ENCODE results near the gene NT5E. TPM values are rescaled to one million over a fixed set of nuclear protein-coding genes. Genes with fewer than 3 reads are reported as not detected.

The NT5E gene
- total RNA-seq, 2 donors from 2014 or later, result 6.2 to 13.1 TPM

DNA sequence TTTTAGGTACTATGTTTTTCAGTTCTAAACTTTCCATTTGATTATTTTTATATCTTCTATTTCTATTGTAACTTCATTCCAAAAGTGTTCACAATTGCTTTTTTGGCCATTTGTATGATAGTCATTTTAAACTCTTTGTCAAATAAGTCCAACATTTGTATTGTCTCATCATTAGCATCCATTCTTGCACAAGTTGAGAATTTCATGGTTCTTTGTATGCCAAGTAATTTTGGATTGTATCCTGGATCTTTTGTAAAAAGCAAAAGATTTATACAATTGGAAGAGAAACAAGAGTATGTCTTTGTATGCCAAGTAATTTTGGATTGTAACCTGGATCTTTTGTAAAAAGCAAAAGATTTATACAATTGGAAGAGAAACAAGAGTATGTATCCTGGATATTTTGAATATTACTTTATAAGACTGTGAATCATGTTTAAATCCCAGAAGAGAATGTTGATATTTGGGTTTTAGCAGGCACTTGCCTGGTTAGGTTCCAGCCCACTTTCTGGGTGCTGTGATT is 36.9 kb upstream of the NT5E start:
- DNase-seq (no peak), ATAC-seq (replicated peaks in 1 of 2) (no peak)
- Mint-ChIP-seq H3K27me3 (ENCODE audit: low read depth) (peaks cover under 1% of the 10 kb centered on the region), H3K36me3 (ENCODE audit: insufficient read depth in 2 of 2) (no peaks in the 10 kb centered on the region), H3K4me1 (ENCODE audit: low read depth) (peaks cover 19% of the 10 kb centered on the region), H3K27ac (no peak overlapping the region), H3K9me3 (no peaks in the 10 kb centered on the region), H3K4me3 (no peak overlapping the region)

DNA sequence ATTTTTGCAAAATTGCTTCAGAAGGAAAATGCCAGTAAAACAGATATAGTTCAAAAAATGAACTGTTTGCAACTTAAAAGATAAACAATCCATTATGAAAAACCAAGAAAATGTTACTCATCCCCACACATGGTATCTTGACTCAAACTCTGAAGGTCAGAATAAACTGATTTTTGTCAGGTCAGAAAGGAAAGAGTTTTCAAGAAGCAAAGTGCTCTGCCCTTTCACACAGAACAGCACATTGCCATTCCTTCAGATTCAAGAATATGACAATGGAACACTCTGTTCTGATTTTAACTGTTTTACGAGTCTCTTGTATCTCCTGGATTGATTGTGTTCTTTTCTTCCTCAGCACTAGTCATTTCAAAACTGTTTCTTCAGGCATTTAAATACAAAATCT is 33.8 kb upstream of the NT5E start:
- ATAC-seq (replicated peaks in 1 of 2) (peak in 1 of 2 donors; percentile 30), DNase-seq (no peak)
- Mint-ChIP-seq H3K27me3 (ENCODE audit: low read depth) (peaks cover 8% of the 10 kb centered on the region), H3K4me1 (ENCODE audit: low read depth) (peaks cover 19% of the 10 kb centered on the region), H3K36me3 (ENCODE audit: insufficient read depth in 2 of 2) (no peaks in the 10 kb centered on the region), H3K27ac (no peak overlapping the region), H3K4me3 (peak overlapping the region in 1 of 2 donors; percentile 31), H3K9me3 (no peaks in the 10 kb centered on the region)

DNA sequence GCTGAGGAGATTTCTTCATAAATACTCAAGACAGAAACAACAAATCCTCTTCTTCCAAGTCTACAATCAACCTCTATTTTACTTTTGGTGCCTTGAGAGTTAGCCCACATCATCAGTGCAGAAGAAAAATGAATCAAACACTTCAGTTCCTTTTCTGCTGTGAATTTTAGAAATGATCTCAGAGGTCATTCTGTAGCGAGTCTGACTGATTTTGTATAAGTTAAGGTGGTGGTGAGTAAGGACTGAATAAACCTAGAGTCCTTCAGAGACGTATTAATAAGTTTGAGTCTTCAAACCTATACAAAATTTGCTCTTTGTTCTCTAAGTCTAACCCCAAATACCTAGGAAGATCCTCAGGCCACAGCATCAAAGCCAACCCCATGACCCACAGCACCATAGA is 33.1 kb upstream of the NT5E start:
- peak overlapping the region in 1 of 2 donors; percentile 32 for H3K4me3 Mint-ChIP-seq
- H3K36me3 Mint-ChIP-seq (ENCODE audit: insufficient read depth in 2 of 2), result no peaks in the 10 kb centered on the region
- DNase-seq (no peak), ATAC-seq (replicated peaks in 1 of 2) (no peak)
- no peak overlapping the region for H3K27ac Mint-ChIP-seq
- peaks cover 19% of the 10 kb centered on the region for H3K4me1 Mint-ChIP-seq (ENCODE audit: low read depth)
- H3K27me3 Mint-ChIP-seq (ENCODE audit: low read depth), result peaks cover 8% of the 10 kb centered on the region
- H3K9me3 Mint-ChIP-seq, result no peaks in the 10 kb centered on the region

DNA sequence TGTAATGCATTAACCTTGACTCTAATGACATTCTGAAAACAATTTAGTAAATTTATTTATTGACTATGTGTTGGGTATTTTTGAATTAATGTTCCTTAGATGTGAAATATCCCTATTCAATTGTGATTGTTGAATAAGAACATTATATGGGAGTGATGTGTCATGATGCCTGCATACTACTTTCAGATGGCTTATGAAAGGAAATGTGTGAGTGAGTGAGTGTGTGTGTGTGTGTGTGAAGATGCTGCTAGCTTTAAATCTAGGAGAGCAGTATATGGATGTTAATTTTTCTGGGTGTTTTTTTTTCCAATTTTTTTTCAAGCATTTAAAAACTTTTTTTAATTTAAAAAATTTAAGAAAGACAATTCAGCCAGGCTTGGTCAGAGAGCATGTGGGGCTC is 32.5 kb upstream of the NT5E start:
- Mint-ChIP-seq H3K27me3 (ENCODE audit: low read depth) (peaks cover 8% of the 10 kb centered on the region), H3K27ac (no peak overlapping the region), H3K4me1 (ENCODE audit: low read depth) (peaks cover 19% of the 10 kb centered on the region), H3K9me3 (no peaks in the 10 kb centered on the region), H3K36me3 (ENCODE audit: insufficient read depth in 2 of 2) (no peaks in the 10 kb centered on the region), H3K4me3 (no peak overlapping the region)
- DNase-seq (no peak), ATAC-seq (replicated peaks in 1 of 2) (no peak)

DNA sequence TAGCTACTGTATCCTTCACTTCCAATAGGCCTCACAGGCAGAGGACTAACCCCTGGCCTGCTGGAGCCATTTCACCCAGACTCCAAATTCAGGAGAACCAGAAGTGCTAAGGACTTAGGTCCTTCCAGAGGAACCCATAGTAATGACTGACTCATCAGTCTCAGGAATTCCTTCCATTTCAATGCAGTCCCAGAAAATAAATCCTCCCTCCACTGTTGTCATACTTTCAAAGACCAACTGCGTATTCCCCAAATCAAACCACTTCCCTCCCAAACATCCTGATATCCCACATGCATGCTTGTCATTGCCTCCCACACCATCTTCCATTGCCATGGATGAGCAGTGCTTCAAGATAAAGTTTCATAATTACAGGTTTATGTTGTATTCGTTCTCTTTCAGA is 31.8 kb upstream of the NT5E start:
- no peaks in the 10 kb centered on the region for H3K9me3 Mint-ChIP-seq
- ATAC-seq (replicated peaks in 1 of 2) (no peak), DNase-seq (no peak)
- H3K36me3 Mint-ChIP-seq (ENCODE audit: insufficient read depth in 2 of 2), result no peaks in the 10 kb centered on the region
- no peak overlapping the region for H3K4me3 Mint-ChIP-seq
- no peak overlapping the region for H3K27ac Mint-ChIP-seq
- H3K4me1 Mint-ChIP-seq (ENCODE audit: low read depth), result peaks cover 19% of the 10 kb centered on the region
- H3K27me3 Mint-ChIP-seq (ENCODE audit: low read depth), result peaks cover 8% of the 10 kb centered on the region

DNA sequence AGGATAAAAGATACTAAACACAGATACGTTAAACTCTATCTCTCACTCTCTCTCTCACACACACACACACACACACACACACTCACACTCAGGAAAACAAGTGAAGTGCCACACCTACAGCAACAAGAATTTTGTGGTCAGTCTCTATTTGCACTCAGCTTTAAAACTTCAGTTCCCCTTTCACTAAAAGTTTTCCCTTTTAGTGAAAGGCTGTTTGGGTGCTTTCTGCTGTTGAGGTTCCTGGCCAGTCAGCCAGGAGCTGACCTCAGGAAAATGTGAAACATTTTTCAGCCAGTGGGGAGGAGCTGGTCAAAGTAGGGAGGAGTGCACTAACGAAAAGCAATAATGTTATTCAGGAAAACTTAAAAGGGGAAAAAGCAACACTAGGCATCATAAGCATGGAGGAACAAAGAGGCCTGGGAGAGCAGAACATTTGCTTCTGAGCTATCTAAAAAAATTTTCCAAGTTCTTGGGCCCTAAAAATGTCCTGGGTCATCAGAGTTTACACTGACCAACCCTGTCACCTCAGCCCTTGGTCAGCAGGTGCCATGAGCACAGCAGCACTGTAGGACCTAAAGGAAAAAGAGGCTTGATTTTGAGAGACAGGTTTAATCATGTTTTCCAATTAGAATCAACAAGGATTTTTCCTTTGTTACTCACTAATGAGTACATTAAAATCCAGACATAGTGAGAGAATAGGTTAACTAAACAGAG is 30.7 kb upstream of the NT5E start:
- Mint-ChIP-seq H3K4me3 (no peak overlapping the region), H3K27me3 (ENCODE audit: low read depth) (peaks cover 8% of the 10 kb centered on the region), H3K9me3 (no peaks in the 10 kb centered on the region), H3K36me3 (ENCODE audit: insufficient read depth in 2 of 2) (no peaks in the 10 kb centered on the region), H3K27ac (no peak overlapping the region), H3K4me1 (ENCODE audit: low read depth) (peaks cover 19% of the 10 kb centered on the region)
- ATAC-seq (replicated peaks in 1 of 2) (no peak), DNase-seq (no peak)

DNA sequence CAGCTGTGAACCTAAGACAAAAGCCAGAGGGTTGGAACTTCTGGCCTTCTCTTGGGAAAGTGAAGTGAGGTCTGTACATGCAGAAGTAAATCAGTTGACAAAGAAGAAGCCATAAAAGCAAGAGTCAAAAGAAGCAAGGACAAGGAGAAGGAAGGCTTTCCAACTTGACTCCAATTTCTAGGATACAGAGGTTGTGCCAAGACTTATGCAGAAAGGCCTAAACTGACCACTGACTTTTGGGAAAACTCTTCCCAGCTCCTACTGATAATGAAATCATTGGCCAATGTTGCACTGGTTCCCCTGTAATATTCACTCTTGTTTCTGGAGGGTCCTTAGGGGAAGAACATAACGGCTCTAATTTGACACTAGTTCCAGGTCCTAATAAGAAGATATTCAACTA is 29.3 kb upstream of the NT5E start:
- ATAC-seq (replicated peaks in 1 of 2) (no peak), DNase-seq (no peak)
- Mint-ChIP-seq H3K4me1 (ENCODE audit: low read depth) (peaks cover 19% of the 10 kb centered on the region), H3K4me3 (no peak overlapping the region), H3K36me3 (ENCODE audit: insufficient read depth in 2 of 2) (peaks cover 3 to 7% of the 10 kb centered on the region in 2 donors), H3K27ac (no peak overlapping the region), H3K27me3 (ENCODE audit: low read depth) (peaks cover 8% of the 10 kb centered on the region), H3K9me3 (peaks cover 7% of the 10 kb centered on the region in 2 donors)

DNA sequence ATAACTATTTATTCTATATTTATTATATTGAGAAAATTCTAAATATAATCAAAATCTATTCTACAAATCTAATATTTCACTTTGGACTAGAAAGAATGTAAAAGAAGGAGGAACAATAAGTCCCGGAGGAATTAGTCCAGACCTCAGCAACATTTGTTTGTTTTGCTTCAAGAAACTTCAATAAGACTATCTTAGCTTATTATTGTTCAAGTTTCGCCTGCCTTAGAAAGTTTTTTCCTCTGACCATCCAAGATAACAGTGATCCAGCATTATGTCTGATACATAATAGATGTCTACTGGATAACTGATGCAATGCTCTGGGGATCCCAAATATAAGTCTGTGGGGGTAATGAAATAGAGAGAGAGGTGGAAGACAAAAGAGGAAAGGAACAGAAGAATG is 28.7 kb upstream of the NT5E start:
- DNase-seq, result no peak
- Mint-ChIP-seq H3K27me3 (ENCODE audit: low read depth) (peaks cover 8% of the 10 kb centered on the region), H3K9me3 (peaks cover 7 to 10% of the 10 kb centered on the region in 2 donors), H3K36me3 (ENCODE audit: insufficient read depth in 2 of 2) (peaks cover 3 to 10% of the 10 kb centered on the region in 2 donors), H3K27ac (no peak overlapping the region), H3K4me3 (no peak overlapping the region), H3K4me1 (ENCODE audit: low read depth) (peaks cover 13% of the 10 kb centered on the region)
- ATAC-seq (replicated peaks in 1 of 2), result no peak

DNA sequence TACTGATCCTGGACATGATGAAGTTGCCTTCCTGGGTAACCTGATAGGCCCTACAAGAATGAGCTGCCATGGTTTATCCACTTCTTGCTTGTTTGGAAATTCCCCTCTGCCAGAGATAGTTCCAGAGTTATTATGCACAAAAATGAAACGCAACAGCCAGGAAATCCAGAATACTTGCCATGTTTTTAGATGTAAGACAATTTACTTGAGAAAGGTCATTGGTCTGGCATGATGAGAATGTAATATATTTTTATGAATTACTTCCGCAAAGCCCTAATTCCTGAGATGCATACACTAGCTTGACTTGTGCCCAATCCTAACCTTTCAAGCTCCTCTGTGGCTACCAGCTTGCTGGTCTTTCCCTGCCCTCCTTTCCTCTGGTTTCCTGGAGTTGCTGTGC is 27.9 kb upstream of the NT5E start:
- no peak overlapping the region for H3K4me3 Mint-ChIP-seq
- no peak overlapping the region for H3K27ac Mint-ChIP-seq
- H3K9me3 Mint-ChIP-seq, result peaks cover 8 to 10% of the 10 kb centered on the region in 2 donors
- ATAC-seq (replicated peaks in 1 of 2) (no peak), DNase-seq (no peak)
- peaks cover 5% of the 10 kb centered on the region for H3K4me1 Mint-ChIP-seq (ENCODE audit: low read depth)
- peaks cover 8% of the 10 kb centered on the region for H3K27me3 Mint-ChIP-seq (ENCODE audit: low read depth)
- peaks cover 3 to 10% of the 10 kb centered on the region in 2 donors for H3K36me3 Mint-ChIP-seq (ENCODE audit: insufficient read depth in 2 of 2)

DNA sequence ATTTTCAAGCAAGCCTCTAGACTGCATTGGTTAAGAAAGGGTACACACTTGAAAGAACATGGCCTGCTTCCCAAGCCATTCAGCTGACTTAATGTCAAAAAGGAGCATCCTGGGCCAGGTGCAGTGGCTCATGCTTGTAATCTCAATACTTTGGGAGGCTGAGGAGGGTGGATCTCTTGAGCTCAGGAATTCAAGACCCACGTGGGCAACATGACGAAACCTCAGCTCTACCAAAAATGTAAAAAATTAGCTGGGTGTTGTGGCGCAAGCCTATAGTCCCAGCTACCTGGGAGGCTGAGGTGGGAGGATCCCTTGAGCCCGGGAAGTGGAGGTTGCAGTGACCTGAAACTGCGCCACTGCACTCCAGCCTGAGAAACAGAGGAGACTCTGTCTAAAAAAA is 26.9 kb upstream of the NT5E start:
- Mint-ChIP-seq H3K27me3 (ENCODE audit: low read depth) (peaks cover 7% of the 10 kb centered on the region), H3K36me3 (ENCODE audit: insufficient read depth in 2 of 2) (peaks cover 3 to 10% of the 10 kb centered on the region in 2 donors)

DNA sequence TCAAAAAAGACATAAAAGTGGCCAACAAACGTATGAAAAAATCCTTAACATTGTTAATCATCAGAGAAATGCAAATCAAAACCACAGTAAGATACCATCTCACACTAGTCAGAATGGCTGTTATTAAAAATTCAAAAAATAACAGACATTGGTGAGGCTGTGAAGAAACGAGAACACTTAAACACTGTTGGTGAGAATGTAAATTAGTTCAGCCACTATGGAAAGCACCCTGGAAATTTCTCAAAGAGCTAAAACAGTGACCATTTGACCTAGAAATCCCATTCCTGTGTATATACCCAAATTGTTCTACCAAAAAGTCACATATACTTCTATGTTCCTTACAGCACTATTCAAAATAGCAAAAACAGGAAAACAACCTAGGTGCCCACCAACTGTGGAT is 24.9 kb upstream of the NT5E start:
- Mint-ChIP-seq H3K4me3 (no peak overlapping the region), H3K27me3 (ENCODE audit: low read depth) (no peaks in the 10 kb centered on the region), H3K4me1 (ENCODE audit: low read depth) (no peaks in the 10 kb centered on the region), H3K36me3 (ENCODE audit: insufficient read depth in 2 of 2) (peaks cover 3 to 10% of the 10 kb centered on the region in 2 donors), H3K9me3 (peaks cover 11 to 13% of the 10 kb centered on the region in 2 donors), H3K27ac (no peak overlapping the region)
- ATAC-seq (replicated peaks in 1 of 2) (no peak), DNase-seq (no peak)

More for the DNA sequence above, 26.9 kb upstream of the NT5E start:
- H3K27ac Mint-ChIP-seq, result no peak overlapping the region
- peaks cover 11 to 13% of the 10 kb centered on the region in 2 donors for H3K9me3 Mint-ChIP-seq
- H3K4me1 Mint-ChIP-seq (ENCODE audit: low read depth), result no peaks in the 10 kb centered on the region
- ATAC-seq (replicated peaks in 1 of 2) (no peak), DNase-seq (no peak)
- no peak overlapping the region for H3K4me3 Mint-ChIP-seq

DNA sequence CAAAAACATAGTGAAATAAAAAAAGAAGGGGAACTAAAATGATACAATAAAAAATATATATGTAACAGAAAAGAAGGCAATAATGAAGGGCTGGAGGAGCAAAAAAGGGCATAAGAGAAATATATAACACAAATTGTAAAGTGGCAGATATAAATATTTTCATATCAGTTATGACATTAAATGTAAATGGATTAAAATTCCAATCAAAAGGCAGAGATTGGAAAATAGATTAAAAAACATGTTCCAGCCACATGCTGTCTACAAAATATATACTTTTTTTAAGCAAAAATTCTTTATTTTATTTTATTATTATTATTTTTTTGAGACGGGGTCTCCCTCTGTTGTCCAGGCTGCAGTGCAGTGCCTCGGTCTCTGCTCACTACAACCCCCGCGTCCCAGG is 23.9 kb upstream of the NT5E start:
- Mint-ChIP-seq H3K36me3 (ENCODE audit: insufficient read depth in 2 of 2) (peaks cover 3 to 10% of the 10 kb centered on the region in 2 donors), H3K9me3 (peaks cover 11 to 13% of the 10 kb centered on the region in 2 donors), H3K4me3 (no peak overlapping the region), H3K27ac (no peak overlapping the region), H3K27me3 (ENCODE audit: low read depth) (no peaks in the 10 kb centered on the region), H3K4me1 (ENCODE audit: low read depth) (no peaks in the 10 kb centered on the region)
- ATAC-seq (replicated peaks in 1 of 2) (no peak), DNase-seq (no peak)

DNA sequence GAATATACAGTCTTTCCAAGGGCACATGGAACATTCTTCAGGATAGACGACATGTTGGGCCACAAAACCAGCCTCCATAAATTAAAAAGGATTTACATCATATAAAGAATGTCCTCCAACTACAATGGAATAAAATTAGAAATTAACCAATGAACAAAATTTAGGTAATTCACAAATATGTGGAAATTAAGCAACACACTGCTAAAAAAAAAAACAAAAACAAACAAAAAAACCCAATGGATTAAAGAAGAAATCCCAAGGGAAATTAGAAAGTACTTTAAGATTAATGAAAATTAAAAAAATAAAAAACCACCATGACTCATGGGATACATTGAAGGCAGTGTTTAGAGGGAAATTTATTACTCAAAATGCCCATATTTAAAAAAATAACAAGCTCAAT is 21.4 kb upstream of the NT5E start:
- Mint-ChIP-seq H3K4me3 (no peak overlapping the region), H3K4me1 (ENCODE audit: low read depth) (no peaks in the 10 kb centered on the region), H3K36me3 (ENCODE audit: insufficient read depth in 2 of 2) (peaks cover 3 to 10% of the 10 kb centered on the region in 2 donors), H3K27ac (no peak overlapping the region), H3K27me3 (ENCODE audit: low read depth) (no peaks in the 10 kb centered on the region), H3K9me3 (peaks cover 11 to 13% of the 10 kb centered on the region in 2 donors)
- ATAC-seq (replicated peaks in 1 of 2) (no peak), DNase-seq (no peak)

DNA sequence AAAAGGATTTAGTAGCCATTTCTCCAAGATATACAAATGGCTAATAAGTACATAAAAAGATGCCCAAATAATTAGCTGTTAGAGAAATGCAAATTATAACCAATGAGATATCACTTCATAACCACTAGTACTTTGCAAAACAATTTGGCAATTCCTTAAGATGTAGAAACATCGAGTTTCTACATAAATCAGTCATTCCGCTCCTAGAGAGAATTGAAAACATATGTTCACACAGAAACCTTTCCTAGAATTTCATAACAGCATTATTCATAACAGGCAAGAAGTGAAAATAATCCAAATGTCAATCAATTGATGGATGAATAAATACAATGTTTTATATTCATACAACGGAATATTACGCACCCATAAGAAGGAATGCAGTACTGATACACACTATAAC is 20.5 kb upstream of the NT5E start:
- Mint-ChIP-seq H3K27me3 (ENCODE audit: low read depth) (no peaks in the 10 kb centered on the region), H3K36me3 (ENCODE audit: insufficient read depth in 2 of 2) (peaks cover 3 to 10% of the 10 kb centered on the region in 2 donors), H3K9me3 (peaks cover 11 to 13% of the 10 kb centered on the region in 2 donors), H3K4me1 (ENCODE audit: low read depth) (no peaks in the 10 kb centered on the region), H3K27ac (no peak overlapping the region), H3K4me3 (no peak overlapping the region)
- DNase-seq (no peak), ATAC-seq (replicated peaks in 1 of 2) (no peak)
